Esophagus squamous epithelium (tissue), 4 donors: ENCODE measurements around the gene PDZRN3.

Experiments used
- POLR2A ChIP-seq, 4 donors: fragments of 450-650 bp; IDR thresholded peaks; one replicate each; pipeline ENCODE4 v1.6.1; 2017; ENCODE audit warnings: antibody characterized with exemption in 4 of 4, mild to moderate bottlenecking in 4 of 4, moderate library complexity in 3 of 4
- TF ChIP-seq, protein P1 (sequence below), 6 experiments: fragments of 450-650 bp in 4 of 6; fragments of 200-600 bp in 2 of 6; sonication (generic) in 2 of 6; IDR thresholded peaks; one replicate each; pipeline ENCODE4 v1.5.1; 2016 to 2019; ENCODE audit warnings: antibody characterized with exemption in 6 of 6, mild to moderate bottlenecking in 4 of 6, moderate library complexity in 4 of 6

DNA sequence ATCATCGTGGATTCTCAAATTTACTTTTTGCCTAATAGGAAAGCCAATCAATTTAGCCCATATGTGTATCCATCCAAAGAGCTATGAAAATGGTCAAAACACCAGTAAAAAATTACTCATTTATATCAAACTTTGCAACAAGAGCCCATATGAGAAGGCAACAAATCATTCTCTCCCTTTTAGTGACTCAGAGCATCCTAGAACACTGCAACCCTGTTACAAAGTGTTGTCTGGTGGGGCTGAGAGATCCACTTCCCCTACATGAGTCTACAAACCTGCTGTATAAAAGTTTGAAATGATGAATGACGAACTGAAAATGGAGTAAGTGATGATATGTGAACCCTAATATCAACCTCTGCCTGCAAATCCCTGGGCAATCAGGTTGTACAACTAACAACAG is 23.3 kb downstream of the PDZRN3 start:
- TF ChIP-seq, protein P1, sequence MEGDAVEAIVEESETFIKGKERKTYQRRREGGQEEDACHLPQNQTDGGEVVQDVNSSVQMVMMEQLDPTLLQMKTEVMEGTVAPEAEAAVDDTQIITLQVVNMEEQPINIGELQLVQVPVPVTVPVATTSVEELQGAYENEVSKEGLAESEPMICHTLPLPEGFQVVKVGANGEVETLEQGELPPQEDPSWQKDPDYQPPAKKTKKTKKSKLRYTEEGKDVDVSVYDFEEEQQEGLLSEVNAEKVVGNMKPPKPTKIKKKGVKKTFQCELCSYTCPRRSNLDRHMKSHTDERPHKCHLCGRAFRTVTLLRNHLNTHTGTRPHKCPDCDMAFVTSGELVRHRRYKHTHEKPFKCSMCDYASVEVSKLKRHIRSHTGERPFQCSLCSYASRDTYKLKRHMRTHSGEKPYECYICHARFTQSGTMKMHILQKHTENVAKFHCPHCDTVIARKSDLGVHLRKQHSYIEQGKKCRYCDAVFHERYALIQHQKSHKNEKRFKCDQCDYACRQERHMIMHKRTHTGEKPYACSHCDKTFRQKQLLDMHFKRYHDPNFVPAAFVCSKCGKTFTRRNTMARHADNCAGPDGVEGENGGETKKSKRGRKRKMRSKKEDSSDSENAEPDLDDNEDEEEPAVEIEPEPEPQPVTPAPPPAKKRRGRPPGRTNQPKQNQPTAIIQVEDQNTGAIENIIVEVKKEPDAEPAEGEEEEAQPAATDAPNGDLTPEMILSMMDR (IDR thresholded peaks at IDR 0.05): no peak
- no peak for TF ChIP-seq POLR2A (IDR thresholded peaks at IDR 0.05)
